ENCODE measurements around the gene KLHL22.
"Not testable (repeated sequence)": the region's sequence is repeated elsewhere in the genome, so short reads cannot be mapped to it uniquely, and the experiment has no call there.

- TF ChIP-seq, protein P1, sequence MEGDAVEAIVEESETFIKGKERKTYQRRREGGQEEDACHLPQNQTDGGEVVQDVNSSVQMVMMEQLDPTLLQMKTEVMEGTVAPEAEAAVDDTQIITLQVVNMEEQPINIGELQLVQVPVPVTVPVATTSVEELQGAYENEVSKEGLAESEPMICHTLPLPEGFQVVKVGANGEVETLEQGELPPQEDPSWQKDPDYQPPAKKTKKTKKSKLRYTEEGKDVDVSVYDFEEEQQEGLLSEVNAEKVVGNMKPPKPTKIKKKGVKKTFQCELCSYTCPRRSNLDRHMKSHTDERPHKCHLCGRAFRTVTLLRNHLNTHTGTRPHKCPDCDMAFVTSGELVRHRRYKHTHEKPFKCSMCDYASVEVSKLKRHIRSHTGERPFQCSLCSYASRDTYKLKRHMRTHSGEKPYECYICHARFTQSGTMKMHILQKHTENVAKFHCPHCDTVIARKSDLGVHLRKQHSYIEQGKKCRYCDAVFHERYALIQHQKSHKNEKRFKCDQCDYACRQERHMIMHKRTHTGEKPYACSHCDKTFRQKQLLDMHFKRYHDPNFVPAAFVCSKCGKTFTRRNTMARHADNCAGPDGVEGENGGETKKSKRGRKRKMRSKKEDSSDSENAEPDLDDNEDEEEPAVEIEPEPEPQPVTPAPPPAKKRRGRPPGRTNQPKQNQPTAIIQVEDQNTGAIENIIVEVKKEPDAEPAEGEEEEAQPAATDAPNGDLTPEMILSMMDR (conservative IDR thresholded peaks at IDR 0.05; ENCODE audit: low read length), result not testable (repeated sequence)
- not testable (repeated sequence) for TF ChIP-seq EZH2phosphoT487 (IDR thresholded peaks at IDR 0.05; ENCODE audit: borderline replicate concordance)
Observed at GRCh38 chr22:20504293-20504922, 8.8 kb upstream of the KLHL22 start.

All from Loucy (cell line).